Measurements from ENCODE around the gene MC1R.
A peak's percentile ranks its signal among the peaks of the same experiment; 100 is the strongest.
"Not testable (repeated sequence)": the region's sequence is repeated elsewhere in the genome, so short reads cannot be mapped to it uniquely, and the experiment has no call there.

MC1R gene

GRCh38 chr16:89871895-89872294 is 46.8 kb upstream of the MC1R start:
- no peak overlapping the region for H3K27ac ChIP-seq (ENCODE audit: low read length)
- H3K4me2 ChIP-seq (ENCODE audit: insufficient read depth, low read length), result 0 out of 2 replicates have a peak overlapping the region, but pooled peaks have one; percentile 62
- peaks cover 22% of the 10 kb centered on the region for H3K36me3 ChIP-seq (ENCODE audit: insufficient read depth, low read length)
- H3K4me3 ChIP-seq (ENCODE audit: low read depth in 1 of 2, low read length in 2 of 2), result peak overlapping the region in 1 of 2 experiments; percentile 57; a peak in 1 of 4 replicates
- peaks cover 21% of the 10 kb centered on the region for H3K9me3 ChIP-seq (ENCODE audit: insufficient read depth, low read length, severe bottlenecking)
- peaks cover 9% of the 10 kb centered on the region for H4K20me1 ChIP-seq (ENCODE audit: insufficient read depth, low read length)
- H3K79me2 ChIP-seq (ENCODE audit: insufficient read depth, low read length), result peaks cover 38% of the 10 kb centered on the region
- peaks cover 27% of the 10 kb centered on the region for H3K4me1 ChIP-seq (ENCODE audit: insufficient read depth, low read length)
- no peak overlapping the region for H2AFZ ChIP-seq (ENCODE audit: low read depth, low read length)
- H3K27me3 ChIP-seq (ENCODE audit: insufficient read depth, low read length, poor library complexity), result no peaks in the 10 kb centered on the region
- ATAC-seq (ENCODE audit: insufficient read depth, low read depth) (no peak), DNase-seq (no peak)
- peak overlapping the region; percentile 72; the same call in 1 of the 2 replicates for H3K9ac ChIP-seq (ENCODE audit: low read depth, low read length)
- TF ChIP-seq EZH2 (IDR thresholded peaks at IDR 0.05; ENCODE audit: borderline replicate concordance, low read depth, low read length, severe bottlenecking) (no peak), CTCF (IDR thresholded peaks at IDR 0.05; ENCODE audit: borderline replicate concordance, extremely low read depth, low read length, poor library complexity, severe bottlenecking) (no peak)

GRCh38 chr16:89873109-89873971 is 45.3 kb upstream of the MC1R start, which contains the start of gene TCF25:
Gene TCF25 (plus strand): TSS chr16:89873592. CDS start chr16:89873668, 76 bp downstream.
- peaks cover 52% of the 10 kb centered on the region for H3K79me2 ChIP-seq (ENCODE audit: insufficient read depth, low read length)
- H3K9me3 ChIP-seq (ENCODE audit: insufficient read depth, low read length, severe bottlenecking), result peaks cover 16% of the 10 kb centered on the region
- peaks cover 20% of the 10 kb centered on the region for H4K20me1 ChIP-seq (ENCODE audit: insufficient read depth, low read length)
- ATAC-seq (ENCODE audit: insufficient read depth, low read depth), result peak; percentile 72
- peaks cover 32% of the 10 kb centered on the region for H3K36me3 ChIP-seq (ENCODE audit: insufficient read depth, low read length)
- H3K4me1 ChIP-seq (ENCODE audit: insufficient read depth, low read length), result peaks cover 27% of the 10 kb centered on the region
- peak within 1 kb of the TSS; percentile 62 for H3K4me2 ChIP-seq (ENCODE audit: insufficient read depth, low read length)
- peak; percentile 90 for DNase-seq
- H2AFZ ChIP-seq (ENCODE audit: low read depth, low read length), result peak within 1 kb of the TSS; percentile 96
- peak within 1 kb of the TSS; percentile 72 for H3K9ac ChIP-seq (ENCODE audit: low read depth, low read length)
- no peaks in the 10 kb centered on the region for H3K27me3 ChIP-seq (ENCODE audit: insufficient read depth, low read length, poor library complexity)
- peak within 1 kb of the TSS; percentile 57 to 89 for H3K4me3 ChIP-seq (ENCODE audit: low read depth in 1 of 2, low read length in 2 of 2)
- H3K27ac ChIP-seq (ENCODE audit: low read length), result peak within 1 kb of the TSS; percentile 99
- TF ChIP-seq CTCF (IDR thresholded peaks at IDR 0.05; ENCODE audit: borderline replicate concordance, extremely low read depth, low read length, poor library complexity, severe bottlenecking) (peak; percentile 12), EZH2 (IDR thresholded peaks at IDR 0.05; ENCODE audit: borderline replicate concordance, low read depth, low read length, severe bottlenecking) (no peak)

GRCh38 chr16:89873972-89874689 is 44.5 kb upstream of the MC1R start:
- Histone ChIP-seq H3K4me1 (ENCODE audit: insufficient read depth, low read length) (peaks cover 27% of the 10 kb centered on the region), H3K36me3 (ENCODE audit: insufficient read depth, low read length) (peaks cover 40% of the 10 kb centered on the region), H3K27ac (ENCODE audit: low read length) (peak overlapping the region; percentile 99; the same call in 1 of the 2 replicates), H3K27me3 (ENCODE audit: insufficient read depth, low read length, poor library complexity) (no peaks in the 10 kb centered on the region), H3K4me3 (ENCODE audit: low read depth in 1 of 2, low read length in 2 of 2) (peak overlapping the region; percentile 57 to 89), H3K9me3 (ENCODE audit: insufficient read depth, low read length, severe bottlenecking) (peaks cover 16% of the 10 kb centered on the region), H2AFZ (ENCODE audit: low read depth, low read length) (peak overlapping the region; percentile 96; the same call in 1 of the 2 replicates), H4K20me1 (ENCODE audit: insufficient read depth, low read length) (peaks cover 27% of the 10 kb centered on the region), H3K79me2 (ENCODE audit: insufficient read depth, low read length) (peaks cover 60% of the 10 kb centered on the region), H3K9ac (ENCODE audit: low read depth, low read length) (peak overlapping the region; percentile 72), H3K4me2 (ENCODE audit: insufficient read depth, low read length) (peak overlapping the region; percentile 62)
- ATAC-seq (ENCODE audit: insufficient read depth, low read depth), result peak; percentile 69
- DNase-seq, result peak; percentile 92
- TF ChIP-seq EZH2 (IDR thresholded peaks at IDR 0.05; ENCODE audit: borderline replicate concordance, low read depth, low read length, severe bottlenecking) (no peak), CTCF (IDR thresholded peaks at IDR 0.05; ENCODE audit: borderline replicate concordance, extremely low read depth, low read length, poor library complexity, severe bottlenecking) (no peak)

- Histone ChIP-seq H3K36me3 (ENCODE audit: insufficient read depth, low read length) (peaks cover 84% of the 10 kb centered on the region), H3K79me2 (ENCODE audit: insufficient read depth, low read length) (peaks cover 89% of the 10 kb centered on the region)
- not testable (repeated sequence) for DNase-seq
Observed at GRCh38 chr16:89879123-89879522, 39.5 kb upstream of the MC1R start.

More at GRCh38 chr16:89879123-89879522, 39.5 kb upstream of the MC1R start:
- not testable (repeated sequence) for H3K9ac ChIP-seq (ENCODE audit: low read depth, low read length); H3K4me3 ChIP-seq (ENCODE audit: low read depth in 1 of 2, low read length in 2 of 2); H3K27ac ChIP-seq (ENCODE audit: low read length); H3K27me3 ChIP-seq (ENCODE audit: insufficient read depth, low read length, poor library complexity); H2AFZ ChIP-seq (ENCODE audit: low read depth, low read length); ATAC-seq (ENCODE audit: insufficient read depth, low read depth); H3K4me2 ChIP-seq (ENCODE audit: insufficient read depth, low read length)
- Histone ChIP-seq H3K4me1 (ENCODE audit: insufficient read depth, low read length) (peaks cover 11% of the 10 kb centered on the region), H3K9me3 (ENCODE audit: insufficient read depth, low read length, severe bottlenecking) (peaks cover 16% of the 10 kb centered on the region), H4K20me1 (ENCODE audit: insufficient read depth, low read length) (peaks cover 63% of the 10 kb centered on the region)

Data from DND-41 (cell line).